GM12878 (cell line): ENCODE data around the gene TDP1.

Experiments
- EGR1 ChIP-seq, 2 experiments: IDR thresholded peaks; 1 replicate in 1 of 2; 2 replicates in 1 of 2; pipeline ENCODE4 v1.6.1; 2011 to 2012; ENCODE audit warnings: low read depth in 2 of 2, low read length in 2 of 2, borderline replicate concordance in 1 of 2, mild to moderate bottlenecking in 1 of 2, moderate library complexity in 1 of 2
- EZH2 ChIP-seq: IDR thresholded peaks from 2 replicates; pipeline ENCODE4 v1.6.1; 2012; ENCODE audit warnings: low read depth, mild to moderate bottlenecking, control low read depth, inconsistent platforms, low read length, borderline replicate concordance; ENCODE audit not compliant: control insufficient read depth
- FOS ChIP-seq: IDR thresholded peaks from 3 replicates; pipeline ENCODE4 v1.6.1; 2011; ENCODE audit warnings: borderline replicate concordance; ENCODE audit not compliant: insufficient read length; ENCODE audit errors: extremely low read depth
- MXI1 ChIP-seq: fragments of 150-350 bp; IDR thresholded peaks from 2 replicates; pipeline ENCODE4 v1.6.1; 2011; ENCODE audit warnings: low read depth, mild to moderate bottlenecking, inconsistent platforms, low read length, improper control_type of control experiment
- PML ChIP-seq: IDR thresholded peaks from 2 replicates; pipeline ENCODE4 v1.6.1; 2012; ENCODE audit warnings: low read length, inconsistent platforms
- POLR2A ChIP-seq: IDR thresholded peaks from 2 replicates; pipeline ENCODE4 v1.6.1; 2011; ENCODE audit warnings: low read depth, mild to moderate bottlenecking, low read length
- POLR2AphosphoS5 ChIP-seq: IDR thresholded peaks from 2 replicates; pipeline ENCODE4 v1.6.1; 2011; ENCODE audit warnings: mild to moderate bottlenecking, low read length, inconsistent platforms

DNA sequence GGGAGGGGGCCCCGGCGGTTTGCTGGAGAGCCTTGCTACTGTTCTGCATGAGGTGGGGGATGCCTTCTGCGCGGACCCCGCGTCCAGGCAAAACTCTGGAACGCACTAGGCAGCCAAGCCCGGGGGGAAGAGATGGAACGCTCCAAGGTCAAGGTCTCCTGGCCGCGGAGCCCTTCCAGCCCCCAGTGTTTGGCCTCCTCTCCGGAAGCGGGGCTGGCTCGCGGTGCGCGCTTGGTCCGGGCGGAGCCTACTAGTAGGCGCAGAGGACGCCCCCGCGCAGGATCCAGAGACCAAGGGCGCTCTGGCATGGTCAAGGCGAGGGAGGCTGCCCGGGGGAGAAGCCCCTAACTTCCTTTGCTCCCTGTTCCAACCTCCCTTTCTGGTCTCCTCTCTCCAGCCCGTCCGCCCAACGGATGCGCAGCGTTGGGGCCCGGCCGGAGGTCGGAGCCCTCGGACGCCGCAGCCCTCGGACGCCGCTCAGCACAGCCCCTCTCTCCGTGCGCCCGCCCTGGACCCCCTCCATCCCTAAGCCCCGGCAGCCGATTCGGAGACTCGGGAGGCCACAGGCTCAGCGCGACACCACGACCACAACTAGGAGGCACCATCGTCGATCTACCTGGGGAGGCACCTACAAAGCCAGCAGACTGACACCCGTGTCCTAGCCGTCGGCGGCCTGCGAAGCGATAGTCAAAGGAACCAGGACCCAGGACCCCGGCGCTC, 105.4 kb downstream of the TDP1 start:
- TF ChIP-seq MXI1, result no peak
- no peak for TF ChIP-seq EZH2
- no peak for TF ChIP-seq POLR2AphosphoS5
- no peak for TF ChIP-seq EGR1 (IDR thresholded peaks at IDR 0.05; ENCODE audit: borderline replicate concordance in 1 of 2, low read depth in 2 of 2, low read length in 2 of 2)
- TF ChIP-seq POLR2A, result no peak
- TF ChIP-seq PML, result no peak
- no peak for TF ChIP-seq FOS
